Astrocyte of the spinal cord (primary cell): Measurements from ENCODE around the gene JAKMIP2.

Experiments used
- DNase-seq: peaks from one replicate; pipeline ENCODE4 v3.0.0; 2011; ENCODE audit warnings: low read depth, low spot score
- H3K4me3 ChIP-seq: 2 replicates; pipeline ENCODE4 v1.5.1; 2011; ENCODE audit warnings: low read depth, mild to moderate bottlenecking, low read length, moderate library complexity
- in situ Hi-C: cut with HindIII; loops from 2 replicates; pipeline ENCODE4 v1.10.0; 2017; ENCODE audit warnings: low sequenced_read_pairs
- TF ChIP-seq, protein P1 (sequence below): IDR thresholded peaks from 2 replicates; pipeline ENCODE4 v1.5.1; 2012; ENCODE audit warnings: low read depth, mild to moderate bottlenecking, low read length, inconsistent platforms

The JAKMIP2 gene

DNA sequence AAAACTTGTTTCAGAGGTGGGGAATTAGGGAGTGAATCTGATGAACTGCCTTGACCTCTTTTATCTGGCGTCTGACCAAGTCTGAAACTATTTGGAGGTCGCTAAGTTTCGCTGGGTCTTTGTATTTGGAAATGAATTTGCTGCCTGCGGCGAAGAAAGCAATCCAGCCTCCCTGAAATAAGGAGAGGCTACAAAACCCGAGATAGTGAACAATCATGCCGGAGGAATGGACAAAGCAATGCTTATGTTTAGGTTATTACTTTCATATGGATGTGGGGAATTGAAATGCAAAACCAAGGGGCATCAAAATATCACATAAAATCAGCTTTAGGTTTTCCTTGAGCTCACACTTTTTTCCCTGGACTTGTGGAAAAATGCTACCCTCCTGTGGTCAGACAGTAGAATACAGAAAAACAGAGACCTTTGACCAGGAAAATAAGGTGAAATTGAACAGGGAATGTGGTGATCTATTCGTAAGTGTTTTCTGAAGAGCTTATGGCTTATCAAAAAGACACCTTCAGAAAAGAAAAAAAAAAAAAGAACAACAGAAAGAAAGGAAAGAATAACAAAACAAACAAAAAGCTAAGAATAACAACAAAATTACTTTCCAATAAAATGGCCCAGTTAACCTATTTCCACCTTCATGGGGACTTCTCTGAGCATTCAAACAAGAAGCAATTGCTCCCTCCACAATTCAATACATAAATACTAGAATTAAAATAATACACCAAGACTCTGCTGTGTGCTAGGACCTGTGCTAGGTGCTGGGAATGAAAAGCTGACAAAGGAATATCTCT lies 204.1 kb downstream of the JAKMIP2 start:
- TF ChIP-seq, protein P1, sequence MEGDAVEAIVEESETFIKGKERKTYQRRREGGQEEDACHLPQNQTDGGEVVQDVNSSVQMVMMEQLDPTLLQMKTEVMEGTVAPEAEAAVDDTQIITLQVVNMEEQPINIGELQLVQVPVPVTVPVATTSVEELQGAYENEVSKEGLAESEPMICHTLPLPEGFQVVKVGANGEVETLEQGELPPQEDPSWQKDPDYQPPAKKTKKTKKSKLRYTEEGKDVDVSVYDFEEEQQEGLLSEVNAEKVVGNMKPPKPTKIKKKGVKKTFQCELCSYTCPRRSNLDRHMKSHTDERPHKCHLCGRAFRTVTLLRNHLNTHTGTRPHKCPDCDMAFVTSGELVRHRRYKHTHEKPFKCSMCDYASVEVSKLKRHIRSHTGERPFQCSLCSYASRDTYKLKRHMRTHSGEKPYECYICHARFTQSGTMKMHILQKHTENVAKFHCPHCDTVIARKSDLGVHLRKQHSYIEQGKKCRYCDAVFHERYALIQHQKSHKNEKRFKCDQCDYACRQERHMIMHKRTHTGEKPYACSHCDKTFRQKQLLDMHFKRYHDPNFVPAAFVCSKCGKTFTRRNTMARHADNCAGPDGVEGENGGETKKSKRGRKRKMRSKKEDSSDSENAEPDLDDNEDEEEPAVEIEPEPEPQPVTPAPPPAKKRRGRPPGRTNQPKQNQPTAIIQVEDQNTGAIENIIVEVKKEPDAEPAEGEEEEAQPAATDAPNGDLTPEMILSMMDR, result peak; percentile 53
- peak overlapping the region; percentile 35 for H3K4me3 ChIP-seq
- in situ Hi-C loops, result no loop called here
- DNase-seq, result peak; percentile 78

DNA sequence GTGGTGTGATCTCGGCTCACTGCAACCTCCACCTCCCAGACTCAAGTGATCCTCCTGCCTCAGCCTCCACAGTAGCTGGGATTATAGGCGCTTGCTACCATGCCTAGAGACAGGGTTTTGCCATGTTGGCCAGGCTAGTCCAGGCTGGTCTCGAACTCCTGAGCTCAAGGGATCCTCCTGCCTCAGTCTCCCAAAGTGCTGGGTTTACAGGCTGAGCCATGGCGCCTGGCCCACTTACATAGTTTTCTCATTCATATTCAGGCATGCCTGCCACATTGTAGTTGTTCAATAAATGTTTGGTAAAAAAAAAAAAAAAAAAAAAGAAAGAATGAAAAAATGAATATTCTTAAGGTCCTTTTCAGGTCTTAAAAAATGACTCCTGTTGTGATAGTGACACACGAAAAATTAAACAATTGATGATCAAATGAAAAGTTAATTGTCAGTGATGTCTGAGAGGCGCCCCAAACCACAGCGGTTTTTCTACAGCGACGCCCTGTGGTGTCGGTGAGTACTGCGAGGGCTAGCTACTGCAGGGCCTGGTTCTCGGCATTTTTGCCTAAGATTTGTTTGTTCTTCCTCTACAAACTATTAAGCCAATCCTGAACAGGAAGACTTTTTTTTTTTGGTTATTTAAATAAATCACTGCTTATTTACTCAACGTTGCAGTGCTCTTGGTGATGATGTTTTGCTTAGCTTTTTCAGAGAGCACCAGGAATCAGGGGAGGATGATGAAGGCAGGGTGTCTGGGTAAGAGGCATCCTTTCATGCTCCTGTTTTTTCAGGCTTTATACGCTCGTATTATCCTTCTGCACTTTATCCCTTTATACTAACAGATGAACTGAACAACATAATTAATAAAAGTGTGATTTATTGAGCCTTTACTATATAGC lies 205.6 kb downstream of the JAKMIP2 start:
- H3K4me3 ChIP-seq, result no peak overlapping the region
- TF ChIP-seq, protein P1, result peak; percentile 97
- DNase-seq, result peak; percentile 49
- in situ Hi-C loops, result no loop called here

DNA sequence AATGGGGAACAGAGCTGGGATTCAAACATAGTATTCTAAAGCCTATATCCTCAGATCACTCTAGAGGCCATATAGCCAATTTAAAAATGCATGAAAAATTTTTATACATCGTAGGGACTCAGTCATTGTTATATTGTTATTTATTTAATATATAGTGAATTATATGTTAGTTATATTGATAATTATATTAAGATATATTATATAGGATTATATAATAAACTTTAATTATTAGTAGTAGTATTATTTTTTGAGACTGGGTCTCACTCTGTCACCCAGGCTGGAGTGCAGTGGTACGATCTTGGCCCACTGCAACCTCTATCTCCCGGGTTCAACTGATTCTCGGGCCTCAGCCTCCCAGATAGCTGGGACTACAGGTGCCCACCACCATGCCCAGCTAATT lies 206.9 kb downstream of the JAKMIP2 start:
- TF ChIP-seq, protein P1, result no peak
- in situ Hi-C loops, result no loop called here
- no peak for DNase-seq
- H3K4me3 ChIP-seq, result no peak overlapping the region

DNA sequence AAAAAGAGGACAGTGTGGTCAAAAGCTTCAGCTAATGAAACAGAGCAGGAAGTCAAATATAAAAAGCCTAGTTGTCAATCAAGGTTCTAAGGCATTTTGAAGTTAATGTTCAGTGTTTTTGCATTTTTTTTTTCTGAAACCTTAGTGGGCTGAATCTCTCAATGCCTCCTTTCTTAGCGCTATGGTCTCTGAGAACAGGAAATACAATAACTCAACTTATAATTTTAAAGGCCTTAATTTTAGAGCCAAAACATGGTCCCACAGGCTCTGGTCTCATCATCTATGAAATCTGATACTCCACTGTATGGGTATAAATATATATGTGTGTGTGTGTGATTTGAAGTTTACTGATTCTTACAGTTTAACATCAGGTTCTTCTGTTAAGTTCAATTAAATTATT lies 209.3 kb downstream of the JAKMIP2 start:
- in situ Hi-C loops, result no loop called here
- no peak for DNase-seq
- TF ChIP-seq, protein P1, result no peak
- H3K4me3 ChIP-seq, result no peak overlapping the region

DNA sequence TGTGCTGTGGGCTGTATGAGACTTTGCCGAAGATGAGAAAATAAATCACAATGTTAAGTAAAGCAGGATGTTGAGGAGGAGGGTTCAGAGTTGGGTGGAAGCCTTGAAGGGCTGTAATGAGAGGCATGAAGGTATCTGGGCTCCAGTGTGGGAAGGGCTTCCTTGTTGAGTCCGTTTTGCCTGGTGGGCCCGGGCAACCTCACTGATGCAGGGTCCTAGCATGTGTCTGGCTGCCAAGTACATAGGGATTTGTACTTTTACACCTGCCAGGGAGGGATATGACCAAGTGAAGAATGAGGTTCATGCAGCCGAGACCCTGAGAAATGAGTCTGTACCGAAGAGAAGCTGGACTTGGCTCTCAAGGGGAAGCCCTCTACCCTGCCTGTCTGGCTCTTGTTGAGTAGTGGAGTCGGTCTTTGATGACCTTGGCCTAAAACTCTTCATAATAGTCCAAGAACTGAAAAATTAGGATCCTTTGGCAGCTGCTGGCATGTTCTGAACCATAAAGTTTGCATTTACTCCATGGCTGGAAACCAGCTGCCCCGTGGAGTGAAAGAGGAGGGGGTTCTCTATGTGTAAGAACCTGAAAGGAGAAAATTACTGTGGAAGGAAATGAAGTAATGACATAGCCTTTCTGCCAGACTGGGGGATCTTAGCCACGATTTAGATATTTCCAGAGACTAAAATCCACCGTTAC lies 213.7 kb downstream of the JAKMIP2 start:
- no peak overlapping the region for H3K4me3 ChIP-seq
- in situ Hi-C loops, result no loop called here
- TF ChIP-seq, protein P1, result no peak
- no peak for DNase-seq

DNA sequence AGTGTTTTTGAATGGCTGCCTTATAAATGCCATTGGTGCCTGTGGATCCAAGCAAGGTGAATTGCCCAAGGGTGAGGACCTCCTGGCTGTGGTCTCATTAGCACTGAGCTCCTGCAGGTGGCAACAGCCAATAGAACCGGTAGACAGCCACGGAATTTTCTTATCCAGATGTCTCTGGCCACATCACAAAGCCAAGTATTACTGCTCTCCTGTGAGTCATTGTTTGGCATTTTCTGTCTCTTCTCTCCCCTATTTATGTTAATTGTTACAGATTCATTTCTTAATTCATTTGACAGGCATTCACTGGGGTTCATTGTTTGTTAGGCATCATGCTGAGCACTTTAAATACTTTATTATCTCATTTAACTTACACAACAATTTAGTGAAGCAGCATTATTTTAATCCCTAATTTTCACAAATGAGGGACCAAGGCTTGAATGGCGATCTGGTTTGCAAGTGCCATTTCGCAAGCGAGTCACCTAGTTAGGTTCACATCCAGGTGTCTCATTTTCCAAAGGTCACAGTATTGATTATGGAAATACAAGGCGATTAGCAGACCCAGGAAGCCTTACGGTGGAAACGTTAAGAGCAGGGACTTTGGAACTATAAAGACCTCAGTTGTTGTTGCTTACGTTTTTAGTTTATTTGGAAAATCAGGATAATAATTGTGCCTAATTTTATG lies 214.5 kb downstream of the JAKMIP2 start:
- in situ Hi-C loops, result no loop called here
- DNase-seq, result peak; percentile 91
- H3K4me3 ChIP-seq, result no peak overlapping the region
- TF ChIP-seq, protein P1, result no peak
